ENCODE data around the gene TMEM132A. TPM values are rescaled to one million over a fixed set of nuclear protein-coding genes. Genes with fewer than 3 reads are reported as not detected.

Gene TMEM132A
- total RNA-seq, 1 donor from 2014 or later: 218 TPM

GRCh38 chr11:60891103-60891741 is 33.0 kb upstream of the TMEM132A start:
- Mint-ChIP-seq H3K27ac (peak overlapping the region; percentile 46), H3K4me3 (no peak overlapping the region), H3K27me3 (no peaks in the 10 kb centered on the region), H3K9me3 (no peaks in the 10 kb centered on the region), H3K36me3 (peaks cover 27% of the 10 kb centered on the region), H3K4me1 (ENCODE audit: unreplicated experiment) (peaks cover 11% of the 10 kb centered on the region)
- TF ChIP-seq CTCF (conservative IDR thresholded peaks at IDR 0.05): no peak
- DNase-seq (ENCODE audit: extremely low spot score, unreplicated experiment): no peak

GRCh38 chr11:60895687-60896086 is 28.6 kb upstream of the TMEM132A start:
- peaks cover 19% of the 10 kb centered on the region for H3K36me3 Mint-ChIP-seq
- TF ChIP-seq CTCF (conservative IDR thresholded peaks at IDR 0.05): no peak
- DNase-seq (ENCODE audit: extremely low spot score, unreplicated experiment): no peak
- no peaks in the 10 kb centered on the region for H3K27me3 Mint-ChIP-seq
- H3K9me3 Mint-ChIP-seq: no peaks in the 10 kb centered on the region
- H3K27ac Mint-ChIP-seq: no peak overlapping the region
- no peak overlapping the region for H3K4me3 Mint-ChIP-seq
- no peaks in the 10 kb centered on the region for H3K4me1 Mint-ChIP-seq (ENCODE audit: unreplicated experiment)

- Mint-ChIP-seq H3K27ac (no peak overlapping the region), H3K9me3 (no peaks in the 10 kb centered on the region), H3K4me3 (no peak overlapping the region), H3K27me3 (no peaks in the 10 kb centered on the region), H3K4me1 (ENCODE audit: unreplicated experiment) (no peaks in the 10 kb centered on the region), H3K36me3 (peaks cover 14% of the 10 kb centered on the region)
- TF ChIP-seq CTCF (conservative IDR thresholded peaks at IDR 0.05): no peak
- no peak for DNase-seq (ENCODE audit: extremely low spot score, unreplicated experiment)
Observed at GRCh38 chr11:60897496-60897895, 26.8 kb upstream of the TMEM132A start.

GRCh38 chr11:60899046-60899936 is 25.0 kb upstream of the TMEM132A start:
- no peaks in the 10 kb centered on the region for H3K27me3 Mint-ChIP-seq
- peak overlapping the region; percentile 52 for H3K27ac Mint-ChIP-seq
- peak; percentile 94 for TF ChIP-seq CTCF (conservative IDR thresholded peaks at IDR 0.05)
- DNase-seq (ENCODE audit: extremely low spot score, unreplicated experiment): no peak
- H3K9me3 Mint-ChIP-seq: no peaks in the 10 kb centered on the region
- H3K4me3 Mint-ChIP-seq: no peak overlapping the region
- peaks cover 10% of the 10 kb centered on the region for H3K36me3 Mint-ChIP-seq
- peaks cover 5% of the 10 kb centered on the region for H3K4me1 Mint-ChIP-seq (ENCODE audit: unreplicated experiment)

- H3K9me3 Mint-ChIP-seq: no peaks in the 10 kb centered on the region
- no peak overlapping the region for H3K27ac Mint-ChIP-seq
- H3K36me3 Mint-ChIP-seq: peaks cover 10% of the 10 kb centered on the region
- H3K4me3 Mint-ChIP-seq: no peak overlapping the region
- DNase-seq (ENCODE audit: extremely low spot score, unreplicated experiment): no peak
- TF ChIP-seq CTCF (conservative IDR thresholded peaks at IDR 0.05): no peak
- H3K27me3 Mint-ChIP-seq: no peaks in the 10 kb centered on the region
- peaks cover 9% of the 10 kb centered on the region for H3K4me1 Mint-ChIP-seq (ENCODE audit: unreplicated experiment)
Observed at GRCh38 chr11:60899977-60900376, 24.3 kb upstream of the TMEM132A start.

All from type B pancreatic cell (in vitro differentiated cells).